Endodermal cell (in vitro differentiated cells): ENCODE results near the gene MYO18B. TPM values are rescaled to one million over a fixed set of nuclear protein-coding genes. Genes with fewer than 3 reads are reported as not detected.

Source experiments
- DNase-seq: peaks from one replicate; pipeline ENCODE4 v3.0.0-alpha.2; 2017
- H3K27ac ChIP-seq: 2 replicates; pipeline ENCODE4 v1.5.1; 2013; ENCODE audit warnings: mild to moderate bottlenecking, low read depth, low read length, moderate library complexity
- H3K27me3 ChIP-seq: 2 replicates; pipeline ENCODE4 v1.6.1; 2013; ENCODE audit warnings: mild to moderate bottlenecking, low read length, moderate library complexity; ENCODE audit not compliant: insufficient read depth, control insufficient read depth, poor library complexity, severe bottlenecking
- H3K36me3 ChIP-seq: 2 replicates; pipeline ENCODE4 v1.7.0; 2013; ENCODE audit warnings: mild to moderate bottlenecking, low read length, moderate library complexity; ENCODE audit not compliant: control insufficient read depth, insufficient read depth
- H3K4me1 ChIP-seq: one replicate; pipeline ENCODE4 v1.7.0; 2013; ENCODE audit warnings: low read length; ENCODE audit not compliant: control insufficient read depth, insufficient read depth
- H3K4me3 ChIP-seq: 2 replicates; pipeline ENCODE4 v1.5.1; 2013; ENCODE audit warnings: mild to moderate bottlenecking, low read length, moderate library complexity
- H3K9ac ChIP-seq: 2 replicates; pipeline ENCODE4 v1.6.1; 2013; ENCODE audit warnings: mild to moderate bottlenecking, low read length, moderate library complexity; ENCODE audit not compliant: poor library complexity, severe bottlenecking; ENCODE audit errors: extremely low read depth
- H3K9me3 ChIP-seq: 2 replicates; pipeline ENCODE4 v1.6.1; 2013; ENCODE audit warnings: mild to moderate bottlenecking, low read length, moderate library complexity; ENCODE audit not compliant: control insufficient read depth
- H3K27ac Mint-ChIP-seq: 2 replicates; pipeline ENCODE4 v1.8.0; 2020; ENCODE audit warnings: mixed read lengths
- H3K27me3 Mint-ChIP-seq: 2 replicates; pipeline ENCODE4 v1.8.0; 2021; ENCODE audit warnings: mild to moderate bottlenecking, mixed read lengths; ENCODE audit not compliant: insufficient read depth
- H3K36me3 Mint-ChIP-seq: 2 replicates; pipeline ENCODE4 v1.8.0; 2020; ENCODE audit warnings: low read depth, mixed read lengths
- H3K4me1 Mint-ChIP-seq: 2 replicates; pipeline ENCODE4 v1.8.0; 2020; ENCODE audit warnings: mixed read lengths
- H3K4me3 Mint-ChIP-seq: 2 replicates; pipeline ENCODE4 v1.8.0; 2020; ENCODE audit warnings: mild to moderate bottlenecking, moderate library complexity, mixed read lengths
- H3K9me3 Mint-ChIP-seq: 2 replicates; pipeline ENCODE4 v1.8.0; 2020; ENCODE audit warnings: mild to moderate bottlenecking, mixed read lengths
- CTCF ChIP-seq: fragments of 200-600 bp; sonication (generic); conservative IDR thresholded peaks from 2 replicates; pipeline ENCODE4 v1.5.0; 2021; ENCODE audit warnings: antibody characterized with exemption, mild to moderate bottlenecking
- WGBS, 2 experiments: methylation state at CpG; one replicate each; pipeline versions ENCODE4 v1.1.5 to v1.1.7; 2013; ENCODE audit warnings: missing lambda C conversion rate in 2 of 2, mixed read lengths in 1 of 2; ENCODE audit not compliant: insufficient coverage in 1 of 2, insufficient read length in 1 of 2; 5-methylcytosine and 5-hydroxymethylcytosine counted together
- total RNA-seq, 2 donors: library from RNA; stranded (reverse); fragmentation: NEBNext Ultra II Directional in 1 of 2; extraction: Animal tissue kit (Norgen Biotek cat#: 25700) in 1 of 2; gene quantifications; 2 replicates in 1 of 2; 3 replicates in 1 of 2; pipeline ENCODE4 v1.2.1, GENCODE V29; 2021

MYO18B gene
- total RNA-seq, 2 donors from 2014 or later = 0.77 to 0.84 TPM

GRCh38 chr22:25739659-25740344 lies 2.2 kb upstream of the MYO18B start:
- WGBS, 2 experiments = 87 to 95% methylated on average over 6 to 11 of the region's 11 CpGs
- Mint-ChIP-seq H3K9me3 (no peaks in the 10 kb centered on the region), H3K36me3 (no peaks in the 10 kb centered on the region), H3K4me1 (peaks cover 12% of the 10 kb centered on the region), H3K4me3 (no peak overlapping the region), H3K27ac (no peak overlapping the region), H3K27me3 (peaks cover 2% of the 10 kb centered on the region)
- H3K4me3 ChIP-seq = no peak overlapping the region
- no peaks in the 10 kb centered on the region for H3K9me3 ChIP-seq
- H3K27ac ChIP-seq = no peak overlapping the region
- H3K4me1 ChIP-seq = peaks cover 4% of the 10 kb centered on the region
- H3K36me3 ChIP-seq = no peaks in the 10 kb centered on the region
- no peaks in the 10 kb centered on the region for H3K27me3 ChIP-seq
- peak; percentile 30 for DNase-seq
- TF ChIP-seq CTCF = no peak
- H3K9ac ChIP-seq = no peak overlapping the region

GRCh38 chr22:25742918-25743708 lies 1.1 kb downstream of the MYO18B start:
- WGBS, 2 experiments = 92 to 98% methylated on average over 4 to 6 of the region's 6 CpGs
- no peak overlapping the region for H3K9ac ChIP-seq
- H3K9me3 ChIP-seq = no peaks in the 10 kb centered on the region
- H3K27ac Mint-ChIP-seq = no peak overlapping the region
- no peaks in the 10 kb centered on the region for H3K36me3 ChIP-seq
- no peak for DNase-seq
- no peak overlapping the region for H3K27ac ChIP-seq
- no peak overlapping the region for H3K4me3 ChIP-seq
- peaks cover 4% of the 10 kb centered on the region for H3K4me1 ChIP-seq
- H3K27me3 Mint-ChIP-seq = peaks cover 3% of the 10 kb centered on the region
- no peak for TF ChIP-seq CTCF
- H3K4me1 Mint-ChIP-seq = peaks cover 12% of the 10 kb centered on the region
- H3K4me3 Mint-ChIP-seq = no peak overlapping the region
- H3K27me3 ChIP-seq = no peaks in the 10 kb centered on the region
- no peaks in the 10 kb centered on the region for H3K9me3 Mint-ChIP-seq
- H3K36me3 Mint-ChIP-seq = no peaks in the 10 kb centered on the region

GRCh38 chr22:25744694-25745093 lies 2.7 kb downstream of the MYO18B start:
- H3K27ac ChIP-seq = no peak overlapping the region
- H3K4me3 ChIP-seq = no peak overlapping the region
- no peak overlapping the region for H3K4me3 Mint-ChIP-seq
- H3K9me3 ChIP-seq = no peaks in the 10 kb centered on the region
- H3K27ac Mint-ChIP-seq = no peak overlapping the region
- H3K9ac ChIP-seq = no peak overlapping the region
- peaks cover 6% of the 10 kb centered on the region for H3K27me3 Mint-ChIP-seq
- H3K9me3 Mint-ChIP-seq = no peaks in the 10 kb centered on the region
- H3K27me3 ChIP-seq = no peaks in the 10 kb centered on the region
- no peaks in the 10 kb centered on the region for H3K36me3 Mint-ChIP-seq
- TF ChIP-seq CTCF = no peak
- DNase-seq = no peak
- WGBS, 2 experiments = 95% methylated on average over 3 of the region's 4 CpGs; no CpG with 5 or more reads in 1 of the 2 experiments
- peaks cover 4% of the 10 kb centered on the region for H3K4me1 ChIP-seq
- H3K4me1 Mint-ChIP-seq = peaks cover 12% of the 10 kb centered on the region
- no peaks in the 10 kb centered on the region for H3K36me3 ChIP-seq
